HepG2 (cell line): ENCODE results near the gene OR4Q3. TPM values are rescaled to one million over a fixed set of nuclear protein-coding genes. Genes with fewer than 3 reads are reported as not detected.

Experiments
- polyA plus RNA-seq, 8 experiments: library from polyadenylated mRNA; depleted of rRNA in 3 of 8; stranded (reverse) in 7 of 8; unstranded in 1 of 8; fragments of >200 nt; fragmentation: Illumina TruSeq in 4 of 8; extraction: Trizol in 4 of 8; gene quantifications; 2 replicates each; pipeline versions ENCODE4 v1.2.1 to v1.2.3, GENCODE V29; 2011 to 2016; ENCODE audit warnings: low read depth in 4 of 8, missing spikeins in 1 of 8, mixed read lengths in 1 of 8; ENCODE audit not compliant: insufficient read depth in 1 of 8
- small RNA-seq, 3 experiments: library from RNA; depleted of rRNA; stranded (forward); fragments of <200 nt; gene quantifications; one replicate each; pipeline ENCODE3, GENCODE V24; 2012; ENCODE audit warnings: low read depth in 2 of 3, low replicate concordance in 1 of 3; ENCODE audit not compliant: insufficient read length in 3 of 3, insufficient read depth in 2 of 3
- total RNA-seq, 5 experiments: library from RNA; depleted of rRNA; stranded (reverse); fragments of >200 nt; fragmentation: Illumina TruSeq; extraction: Trizol; gene quantifications; 2 replicates each; pipeline ENCODE4 v1.2.3, GENCODE V29; 2016; ENCODE audit warnings: low read depth in 1 of 5

The OR4Q3 gene
- total and polyA plus RNA-seq, 2 of the 13 experiments (the other 11 are each of a cell fraction or from before 2014, with no cell fraction given): not detected

Small RNAs within 50 kb of the gene (small RNA-seq; reads per million reads assigned to genes)
- gene AL512310.1: 0 reads per million in 3 experiments

Other genes starting within 250 kb of the OR4Q3 start
- gene OR11H2, start 29.7 kb upstream of the OR4Q3 start, total RNA-seq (2016; rRNA removed; fragmentation: Illumina TruSeq; extraction: Trizol): not detected in 2 replicates
- not detected in 2 replicates for gene OR11H2, start 29.7 kb upstream of the OR4Q3 start, polyA plus RNA-seq (2011; rRNA removed)
- not detected in 2 replicates for gene OR4M1, start 29.9 kb downstream of the OR4Q3 start, total RNA-seq (2016; rRNA removed; fragmentation: Illumina TruSeq; extraction: Trizol)
- gene OR4M1, start 29.9 kb downstream of the OR4Q3 start, polyA plus RNA-seq (2011; rRNA removed): not detected in 2 replicates
- not detected in 2 replicates for gene OR4N2, start 60.2 kb downstream of the OR4Q3 start, total RNA-seq (2016; rRNA removed; fragmentation: Illumina TruSeq; extraction: Trizol)
- gene OR4N2, start 60.2 kb downstream of the OR4Q3 start, polyA plus RNA-seq (2011; rRNA removed): not detected in 2 replicates
- not detected in 2 replicates for gene OR4K2, start 131.6 kb downstream of the OR4Q3 start, total RNA-seq (2016; rRNA removed; fragmentation: Illumina TruSeq; extraction: Trizol)
- not detected in 2 replicates for gene OR4K2, start 131.6 kb downstream of the OR4Q3 start, polyA plus RNA-seq (2011; rRNA removed)
- gene OR4K5, start 177.0 kb downstream of the OR4Q3 start, total RNA-seq (2016; rRNA removed; fragmentation: Illumina TruSeq; extraction: Trizol): not detected in 2 replicates
- not detected in 2 replicates for gene OR4K5, start 177.0 kb downstream of the OR4Q3 start, polyA plus RNA-seq (2011; rRNA removed)
- gene OR4K1, start 187.3 kb downstream of the OR4Q3 start, total RNA-seq (2016; rRNA removed; fragmentation: Illumina TruSeq; extraction: Trizol): not detected in 2 replicates
- gene OR4K1, start 187.3 kb downstream of the OR4Q3 start, polyA plus RNA-seq (2011; rRNA removed): not detected in 2 replicates
- gene OR4K15, start 232.0 kb downstream of the OR4Q3 start, total RNA-seq (2016; rRNA removed; fragmentation: Illumina TruSeq; extraction: Trizol): not detected in 2 replicates
- gene OR4K15, start 232.0 kb downstream of the OR4Q3 start, polyA plus RNA-seq (2011; rRNA removed): not detected in 2 replicates